NCI-H2227 treated with DMSO at 0.1 percent for 48 hours (cell line): Measurements from ENCODE around the gene PTEN.
"Not testable (repeated sequence)": the region's sequence is repeated elsewhere in the genome, so short reads cannot be mapped to it uniquely, and the experiment has no call there.

Experiments used
- DNase-seq: peaks from one replicate; lab custom pipeline; 2025; lab: John Stamatoyannopoulos, UW

PTEN gene

DNA sequence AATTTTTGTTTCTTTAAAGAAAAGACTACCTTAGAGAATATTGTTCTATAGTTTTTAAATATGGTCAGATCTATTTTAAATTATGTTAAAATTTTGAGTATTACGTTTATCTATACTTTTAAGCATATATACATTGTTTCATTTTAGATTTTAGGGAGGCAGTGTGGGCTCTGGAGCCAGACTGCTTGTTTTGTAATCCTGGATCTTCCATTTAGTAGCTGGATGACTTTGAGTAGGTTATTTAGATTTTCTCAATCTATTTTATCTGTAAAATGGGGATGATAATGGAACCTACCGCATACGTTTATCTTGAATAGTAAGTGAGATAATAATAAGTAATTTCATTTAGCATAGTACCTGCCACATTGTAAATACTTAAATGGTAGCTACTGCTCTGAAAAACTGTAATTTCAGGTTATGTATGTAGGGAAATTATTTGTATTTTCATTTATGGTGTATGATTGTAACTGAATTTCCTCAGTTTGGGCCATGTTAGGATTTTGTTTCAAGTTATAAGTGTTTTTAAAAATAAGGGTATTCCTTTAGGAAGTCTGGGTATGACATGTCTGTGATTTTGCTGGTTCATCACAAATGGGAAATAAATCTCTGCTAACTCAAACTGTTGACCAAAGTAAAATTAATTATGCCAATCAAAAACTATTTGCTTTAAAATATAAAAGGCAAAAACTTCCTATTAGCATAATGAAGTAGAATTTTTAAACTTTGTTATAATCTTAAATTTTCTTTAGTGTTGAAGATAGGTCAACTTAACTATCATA is 6.5 kb downstream of the PTEN start:
- DNase-seq = no peak

DNA sequence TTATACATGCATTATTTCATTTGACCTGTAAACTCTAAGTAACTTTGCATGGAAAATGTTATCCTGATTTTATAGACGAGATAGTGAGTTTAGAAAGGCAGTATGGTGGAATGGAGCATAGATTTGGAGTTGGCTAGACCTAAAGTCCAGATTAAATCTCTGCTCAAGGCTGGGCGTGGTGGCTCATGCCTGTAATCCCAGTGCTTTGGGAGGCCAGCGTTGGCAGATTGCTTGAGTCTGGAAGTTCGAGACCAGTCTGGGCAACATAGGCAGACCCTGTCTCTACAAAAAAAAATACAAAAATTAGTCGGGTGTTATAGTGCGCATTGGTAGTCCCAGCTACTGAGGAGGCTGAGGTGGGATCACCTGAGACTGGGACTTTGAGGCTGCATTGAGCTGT is 9.4 kb downstream of the PTEN start:
- no peak for DNase-seq

- no peak for DNase-seq
Observed at GRCh38 chr10:87873656-87874055, 10.2 kb downstream of the PTEN start.

DNA sequence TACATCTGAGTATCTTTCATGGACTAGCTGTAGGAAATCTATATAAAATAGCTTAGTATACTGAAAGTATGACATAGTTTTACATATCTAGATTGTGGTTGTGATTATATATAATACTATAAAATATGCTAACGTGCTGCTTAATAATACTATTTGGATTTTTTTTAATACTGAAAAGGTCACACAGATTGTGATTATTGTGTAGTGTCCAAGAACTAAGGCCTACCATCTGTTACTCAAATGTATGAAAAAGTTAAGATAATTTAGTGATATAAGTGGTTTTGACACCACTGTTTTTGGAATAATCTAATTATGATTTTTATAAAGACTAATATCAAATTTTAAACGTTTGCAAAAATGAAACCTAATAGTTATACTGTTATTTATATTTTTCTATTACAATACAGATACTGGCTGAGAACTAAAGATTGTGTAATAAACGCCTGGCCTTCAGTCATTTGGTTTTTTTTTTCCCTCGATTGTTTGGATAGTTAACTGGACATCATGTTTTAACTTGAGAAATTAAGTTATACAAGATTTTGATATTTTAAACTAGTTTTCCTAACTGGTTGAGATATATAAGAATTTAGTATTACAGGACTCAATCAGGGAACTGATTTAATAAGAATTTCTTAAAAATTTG is 12.6 kb downstream of the PTEN start:
- DNase-seq = no peak

- no peak for DNase-seq
Observed at GRCh38 chr10:87878664-87879459, 15.4 kb downstream of the PTEN start.

- DNase-seq = no peak
Observed at GRCh38 chr10:87880336-87880735, 16.9 kb downstream of the PTEN start.

DNA sequence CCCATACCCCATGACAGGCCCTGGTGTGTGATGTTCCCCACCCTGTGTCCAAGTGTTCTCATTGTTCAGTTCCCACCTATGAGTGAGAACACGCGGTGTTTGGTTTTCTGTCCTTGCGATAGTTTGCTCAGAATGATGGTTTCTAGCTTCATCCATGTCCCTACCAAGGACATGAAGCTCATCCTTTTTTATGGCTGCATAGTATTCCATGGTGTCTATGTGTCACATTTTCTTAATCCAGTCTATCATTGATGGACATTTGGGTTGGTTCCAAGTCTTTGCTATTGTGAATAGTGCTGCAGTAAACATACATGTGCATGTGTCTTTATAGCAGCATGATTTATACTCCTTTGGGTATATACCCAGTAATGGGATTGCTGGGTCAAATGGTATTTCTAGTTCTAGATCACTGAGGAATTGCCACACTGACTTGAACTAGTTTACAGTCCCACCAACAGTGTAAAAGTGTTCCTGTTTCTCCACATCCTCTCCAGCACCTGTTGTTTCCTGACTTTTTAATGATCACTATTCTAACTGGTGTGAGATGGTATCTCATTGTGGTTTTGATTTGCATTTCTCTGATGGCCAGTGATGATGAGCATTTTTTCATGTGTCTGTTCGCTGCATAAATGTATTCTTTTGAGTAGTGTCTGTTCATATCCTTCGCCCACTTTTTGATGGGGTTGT is 18.1 kb downstream of the PTEN start:
- DNase-seq = not testable (repeated sequence)

DNA sequence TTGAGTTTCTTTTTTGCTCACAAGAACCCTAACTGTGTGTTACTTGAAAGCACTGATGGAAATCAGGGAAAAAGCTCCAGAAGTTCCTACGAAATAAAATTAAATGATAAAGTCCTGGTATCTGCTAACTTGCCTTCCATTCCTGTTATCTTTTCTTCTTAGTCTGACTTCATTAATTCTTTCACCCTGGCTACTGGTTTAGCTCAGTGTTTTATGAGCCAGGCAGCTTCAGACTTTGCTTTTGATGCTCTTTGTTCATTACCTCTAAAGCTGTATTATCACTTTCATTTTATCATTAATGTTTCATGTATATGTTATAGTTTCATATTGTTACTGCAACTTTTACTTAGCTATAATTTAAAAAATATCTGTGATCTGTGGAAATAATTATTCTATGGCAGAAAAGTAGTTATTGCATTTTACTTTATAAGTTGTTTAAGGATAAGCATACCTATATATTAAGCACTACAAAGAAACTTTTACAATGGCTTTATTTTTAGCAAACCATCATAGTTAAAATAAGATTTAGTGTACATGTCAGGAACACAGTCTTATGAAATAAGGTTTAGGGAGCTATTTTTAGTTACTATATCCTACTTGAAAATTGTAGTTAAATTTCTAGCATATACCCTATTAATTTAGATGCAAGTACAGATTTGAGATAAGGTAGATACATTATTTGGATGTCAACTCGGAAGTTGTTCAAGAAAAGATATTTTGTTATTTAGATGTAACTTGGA is 19.3 kb downstream of the PTEN start:
- DNase-seq = no peak

GRCh38 chr10:87886635-87887034 is 23.2 kb downstream of the PTEN start:
- DNase-seq = no peak

GRCh38 chr10:87887146-87887545 is 23.7 kb downstream of the PTEN start:
- DNase-seq = no peak

- DNase-seq = no peak
Observed at GRCh38 chr10:87887548-87888289, 24.3 kb downstream of the PTEN start.

GRCh38 chr10:87895430-87895829 is 32.0 kb downstream of the PTEN start:
- no peak for DNase-seq

GRCh38 chr10:87896216-87896615 is 32.8 kb downstream of the PTEN start:
- no peak for DNase-seq

GRCh38 chr10:87897957-87898356 is 34.5 kb downstream of the PTEN start:
- not testable (repeated sequence) for DNase-seq

GRCh38 chr10:87903396-87903795 is 40.0 kb downstream of the PTEN start:
- not testable (repeated sequence) for DNase-seq

- DNase-seq = no peak
Observed at GRCh38 chr10:87913156-87913921, 49.9 kb downstream of the PTEN start.

DNA sequence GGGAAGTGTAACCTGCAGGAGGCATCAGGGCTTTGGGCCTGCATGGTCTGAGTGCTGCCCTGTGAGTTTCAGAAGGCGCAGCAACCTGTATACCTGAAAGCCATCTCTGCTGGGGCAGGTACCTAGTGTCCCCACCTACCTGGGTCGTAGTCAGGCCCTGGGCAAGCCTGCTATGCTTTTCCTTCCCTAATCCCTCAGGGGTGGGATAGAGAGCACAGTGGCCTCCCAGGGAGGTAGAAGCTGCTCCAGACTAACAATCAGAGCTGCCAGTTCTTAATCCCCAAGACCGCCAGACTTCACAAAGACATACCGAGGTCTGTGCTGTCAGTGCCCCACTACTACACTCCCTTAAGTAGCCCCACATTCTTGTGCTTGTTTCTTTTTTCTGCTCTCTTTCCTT is 52.0 kb downstream of the PTEN start:
- DNase-seq = no peak

DNA sequence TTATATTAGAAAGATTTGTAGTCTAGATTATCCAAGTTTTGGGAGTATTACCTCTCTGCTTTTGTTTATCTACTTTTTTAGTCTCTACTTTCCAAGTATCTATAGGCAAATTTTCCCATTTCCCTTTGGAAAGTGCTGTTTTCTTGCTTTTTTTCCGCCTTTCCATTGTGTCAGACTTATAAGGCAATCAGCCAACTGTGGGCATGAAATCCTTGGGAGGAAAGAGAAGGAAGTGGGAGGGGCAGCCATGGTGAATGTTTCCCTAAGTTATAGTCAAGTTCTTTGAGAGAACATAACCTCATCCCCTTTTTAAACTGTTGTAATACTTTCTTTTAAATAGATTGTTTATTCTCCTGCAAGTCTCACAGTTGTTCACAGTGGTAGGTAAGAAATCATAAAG is 52.6 kb downstream of the PTEN start:
- DNase-seq = no peak

DNA sequence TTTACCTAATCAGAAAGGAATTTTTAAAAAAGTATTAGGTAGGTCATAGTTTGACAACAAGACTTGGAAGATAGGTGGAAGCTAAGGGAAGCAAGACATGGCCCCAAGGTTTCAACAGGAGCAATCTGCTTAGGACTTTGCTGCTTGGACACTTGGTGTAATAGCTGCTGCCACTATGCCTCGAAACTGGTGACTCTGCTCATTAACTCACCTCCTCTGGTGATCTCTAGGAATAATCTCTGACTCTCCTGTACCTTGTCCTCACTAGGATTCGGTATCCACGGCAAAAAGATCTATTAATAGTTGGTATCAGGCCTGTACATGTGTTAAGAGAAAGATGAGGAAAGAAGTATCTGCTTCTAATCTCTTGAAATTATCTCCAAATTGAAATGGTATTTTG is 53.1 kb downstream of the PTEN start:
- no peak for DNase-seq

GRCh38 chr10:87918254-87918859 is 54.9 kb downstream of the PTEN start:
- no peak for DNase-seq
